Measurements from ENCODE around the gene CRACR2A.

- TF ChIP-seq CTCF (conservative IDR thresholded peaks at IDR 0.05; ENCODE audit: low read depth, low read length): no peak
- TF ChIP-seq USF2 (IDR thresholded peaks at IDR 0.05; ENCODE audit: low read depth, low read length): no peak
- no peak for TF ChIP-seq POLR2A (IDR thresholded peaks at IDR 0.05; ENCODE audit: low read depth, low read length)
- TF ChIP-seq MAFK (IDR thresholded peaks at IDR 0.05; ENCODE audit: low read depth, low read length): no peak
- no peak for TF ChIP-seq FOS (IDR thresholded peaks at IDR 0.05; ENCODE audit: low read depth, low read length)
These were observed 47.6 kb downstream of the CRACR2A start for GRCh38 chr12:3705354-3705675.

All from IMR-90 (cell line).